Calu3 (cell line): ENCODE data around the gene APEH. TPM values are rescaled to one million over a fixed set of nuclear protein-coding genes. Genes with fewer than 3 reads are reported as not detected.

ENCODE experiments used
- BruUV-seq: library from RNA; stranded (reverse); fragments of 400-500 nt; replicated peaks from 2 replicates; lab custom pipeline; 2021; lab: Mats Ljungman, UMichigan
- CTCF ChIA-PET: fragments of 300-600 bp; sonication (Branson Sonifier 250); formaldehyde crosslinking; loops from one replicate; lab custom pipeline; 2022; ENCODE audit warnings: antibody characterized with exemption; lab: Charles Lee
- DNase-seq: peaks from one replicate; pipeline ENCODE4 v3.0.0; 2022
- H3K27ac Mint-ChIP-seq: one replicate; pipeline ENCODE4 v1.8.0; 2022; ENCODE audit warnings: mixed read lengths; ENCODE audit not compliant: unreplicated experiment
- H3K27me3 Mint-ChIP-seq: one replicate; pipeline ENCODE4 v1.8.0; 2022; ENCODE audit warnings: mixed read lengths; ENCODE audit not compliant: unreplicated experiment
- H3K36me3 Mint-ChIP-seq: one replicate; pipeline ENCODE4 v1.8.0; 2022; ENCODE audit warnings: mild to moderate bottlenecking, moderate library complexity, mixed read lengths; ENCODE audit not compliant: insufficient read depth, unreplicated experiment
- H3K4me1 Mint-ChIP-seq: one replicate; pipeline ENCODE4 v1.8.0; 2022; ENCODE audit warnings: mild to moderate bottlenecking, low read depth, mixed read lengths; ENCODE audit not compliant: unreplicated experiment
- H3K4me3 Mint-ChIP-seq: one replicate; pipeline ENCODE4 v1.8.0; 2022; ENCODE audit warnings: mild to moderate bottlenecking, low read depth, moderate library complexity, mixed read lengths; ENCODE audit not compliant: unreplicated experiment
- H3K9me3 Mint-ChIP-seq: one replicate; pipeline ENCODE4 v1.8.0; 2022; ENCODE audit warnings: low read depth, mixed read lengths; ENCODE audit not compliant: unreplicated experiment
- intact Hi-C: fragments of 100-400 bp; cut with micrococcal nuclease; formaldehyde crosslinking; loops from one replicate; pipeline ENCODE4 v1.10.0; 2022; ENCODE audit not compliant: unreplicated experiment
- total RNA-seq: library from RNA; stranded (reverse); gene quantifications from 2 replicates; pipeline ENCODE4 v1.2.3, GENCODE V29; 2022
- TF ChIP-seq, protein P1 (sequence below): fragments of 200-600 bp; IDR thresholded peaks from one replicate; pipeline ENCODE4 v1.8.0; 2022; ENCODE audit warnings: antibody characterized with exemption; ENCODE audit not compliant: unreplicated experiment

APEH gene
- total RNA-seq, 1 experiment from 2014 or later: 187 TPM

DNA sequence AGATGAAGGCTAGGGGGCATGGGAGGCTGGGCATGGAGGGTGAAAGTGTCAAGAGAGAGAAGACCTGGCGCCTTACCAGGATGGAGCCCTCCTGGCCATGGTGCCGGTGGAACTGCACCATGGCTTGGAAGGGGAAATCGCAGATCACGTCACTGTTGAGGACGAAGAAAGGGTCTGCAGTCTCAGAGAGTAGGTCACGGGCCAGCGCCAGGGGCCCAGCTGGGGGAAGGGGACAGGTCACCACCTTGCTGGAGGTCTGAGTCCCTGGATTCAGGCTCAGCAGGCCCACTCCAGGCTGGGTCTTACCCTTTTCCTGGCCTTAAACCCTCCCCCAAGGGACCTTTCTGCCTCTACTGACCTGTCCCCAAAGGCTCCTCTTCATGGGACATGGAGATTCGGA, 48.7 kb downstream of the APEH start:
- CTCF ChIA-PET: interaction anchor here (1.4 kb wide), 1 partner anchor 22 kb away, joined by 4 read pairs; no protein-coding TSS in a partner anchor
- BruUV-seq: no TSS peak

DNA sequence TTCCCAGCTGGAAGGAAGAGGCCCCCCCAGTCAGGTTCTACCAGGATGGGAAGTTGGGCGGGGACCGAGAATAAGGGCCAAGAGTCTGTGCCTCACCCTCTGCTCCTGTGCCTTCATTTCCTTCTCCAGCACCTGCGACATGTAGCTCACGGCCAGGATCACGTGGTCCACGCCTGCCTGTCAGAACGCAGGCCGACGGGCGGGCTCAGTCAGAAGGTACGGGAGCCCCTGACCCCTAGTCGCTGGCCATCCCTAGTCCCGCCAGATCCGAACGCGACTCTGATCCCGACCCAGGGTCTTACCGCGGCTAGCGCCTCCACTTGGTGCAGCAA, 49.1 kb downstream of the APEH start:
- CTCF ChIA-PET: interaction anchor here (1.4 kb wide), 1 partner anchor 22 kb away, joined by 4 read pairs; no protein-coding TSS in a partner anchor
- Mint-ChIP-seq H3K36me3 (peaks cover 72% of the 10 kb centered on the region), H3K27me3 (no peaks in the 10 kb centered on the region), H3K4me3 (peak overlapping the region; percentile 86), H3K9me3 (peaks cover 2% of the 10 kb centered on the region), H3K27ac (peak overlapping the region; percentile 93), H3K4me1 (peaks cover 18% of the 10 kb centered on the region)
- TF ChIP-seq, protein P1, sequence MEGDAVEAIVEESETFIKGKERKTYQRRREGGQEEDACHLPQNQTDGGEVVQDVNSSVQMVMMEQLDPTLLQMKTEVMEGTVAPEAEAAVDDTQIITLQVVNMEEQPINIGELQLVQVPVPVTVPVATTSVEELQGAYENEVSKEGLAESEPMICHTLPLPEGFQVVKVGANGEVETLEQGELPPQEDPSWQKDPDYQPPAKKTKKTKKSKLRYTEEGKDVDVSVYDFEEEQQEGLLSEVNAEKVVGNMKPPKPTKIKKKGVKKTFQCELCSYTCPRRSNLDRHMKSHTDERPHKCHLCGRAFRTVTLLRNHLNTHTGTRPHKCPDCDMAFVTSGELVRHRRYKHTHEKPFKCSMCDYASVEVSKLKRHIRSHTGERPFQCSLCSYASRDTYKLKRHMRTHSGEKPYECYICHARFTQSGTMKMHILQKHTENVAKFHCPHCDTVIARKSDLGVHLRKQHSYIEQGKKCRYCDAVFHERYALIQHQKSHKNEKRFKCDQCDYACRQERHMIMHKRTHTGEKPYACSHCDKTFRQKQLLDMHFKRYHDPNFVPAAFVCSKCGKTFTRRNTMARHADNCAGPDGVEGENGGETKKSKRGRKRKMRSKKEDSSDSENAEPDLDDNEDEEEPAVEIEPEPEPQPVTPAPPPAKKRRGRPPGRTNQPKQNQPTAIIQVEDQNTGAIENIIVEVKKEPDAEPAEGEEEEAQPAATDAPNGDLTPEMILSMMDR: no peak
- intact Hi-C loops: no loop called here
- peak; percentile 69 for DNase-seq
- TSS peak; percentile 60 for BruUV-seq

More for the DNA sequence above, 48.7 kb downstream of the APEH start:
- H3K36me3 Mint-ChIP-seq: peaks cover 76% of the 10 kb centered on the region
- DNase-seq: no peak
- H3K27me3 Mint-ChIP-seq: no peaks in the 10 kb centered on the region
- TF ChIP-seq, protein P1: no peak
- peak overlapping the region; percentile 86 for H3K4me3 Mint-ChIP-seq
- H3K9me3 Mint-ChIP-seq: peaks cover 2% of the 10 kb centered on the region
- H3K4me1 Mint-ChIP-seq: peaks cover 18% of the 10 kb centered on the region
- intact Hi-C loops: no loop called here
- peak overlapping the region; percentile 93 for H3K27ac Mint-ChIP-seq

DNA sequence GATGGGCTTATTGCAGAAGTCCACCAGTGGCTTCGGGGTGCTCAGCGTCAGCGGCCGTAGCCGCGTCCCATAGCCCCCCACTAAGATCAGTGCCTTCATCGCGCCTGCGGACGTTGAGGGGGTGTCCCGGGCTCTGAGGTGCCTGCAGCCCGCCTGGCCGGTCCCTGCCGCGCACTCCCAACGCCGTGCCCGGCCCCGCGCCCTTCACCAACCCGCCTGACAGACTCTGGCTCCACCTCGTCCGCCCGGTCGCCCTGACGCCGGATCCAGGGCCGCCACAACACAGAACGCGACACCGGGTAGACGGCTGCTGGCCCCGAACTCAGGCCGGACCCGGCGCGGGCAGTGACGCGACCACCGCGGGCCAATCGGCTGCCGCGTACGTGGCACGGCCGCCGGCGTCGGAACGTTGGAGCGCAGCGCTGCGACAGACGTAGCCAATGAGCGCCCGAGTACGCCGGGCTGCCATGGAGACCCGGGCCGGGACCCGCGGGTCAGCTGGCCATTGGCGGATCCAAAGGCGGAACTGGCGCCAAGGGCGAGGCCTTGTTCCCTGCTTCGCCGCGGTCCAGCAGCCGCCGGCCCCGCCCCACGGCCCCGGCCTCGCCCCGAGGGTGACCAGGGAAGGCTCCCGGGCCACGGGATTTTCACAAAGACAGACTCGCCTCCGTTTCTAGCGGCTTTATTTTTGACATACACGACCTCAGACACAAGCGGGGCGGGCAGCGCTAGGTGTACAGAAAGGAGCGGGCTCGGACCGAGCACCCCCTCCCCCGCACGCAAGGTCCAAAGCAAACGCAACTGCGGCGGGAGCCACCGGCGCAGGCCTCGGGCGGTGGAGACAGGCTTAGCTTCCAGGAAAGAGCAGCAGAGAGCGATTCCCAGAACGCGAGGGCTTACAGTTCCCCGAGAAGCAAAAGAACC, 49.7 kb downstream of the APEH start, which contains the start of gene GMPPB:
GMPPB (minus strand) TSS at position 324 of the 924 bp plus-strand sequence; CDS start at position 99, 225 bp downstream.
- Mint-ChIP-seq H3K36me3 (peaks cover 66% of the 10 kb centered on the region), H3K4me1 (peaks cover 12% of the 10 kb centered on the region), H3K9me3 (no peaks in the 10 kb centered on the region), H3K27ac (peak within 1 kb of the TSS; percentile 93), H3K4me3 (peak within 1 kb of the TSS; percentile 86), H3K27me3 (no peaks in the 10 kb centered on the region)
- CTCF ChIA-PET: interaction anchor here (0.6 to 1.4 kb wide), 2 partner anchors 23 to 704 kb away, joined by 4 to 5 read pairs; no protein-coding TSS in a partner anchor
- TF ChIP-seq, protein P1: no peak
- peak; percentile 97 for DNase-seq
- intact Hi-C loops: no loop called here
- BruUV-seq: TSS peak; percentile 87

DNA sequence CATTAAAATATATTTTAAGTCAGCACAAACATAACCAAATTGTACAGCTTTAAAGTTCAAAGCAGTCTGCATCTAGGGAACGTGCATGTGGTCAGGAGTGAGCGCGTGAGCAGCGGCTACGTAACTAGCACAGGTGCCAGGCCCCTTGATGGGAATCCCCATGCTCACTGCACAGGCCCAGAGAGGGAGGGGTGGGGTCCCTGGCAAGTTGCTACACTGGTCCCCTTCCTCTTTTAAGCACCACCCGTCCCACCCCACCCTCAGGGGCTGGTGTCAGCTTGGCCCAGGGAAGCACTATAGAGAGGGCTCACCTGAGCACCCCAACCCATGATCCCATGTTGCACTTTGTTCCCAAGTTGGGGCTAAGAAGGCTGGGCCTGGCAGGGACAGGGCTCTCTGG, 50.4 kb downstream of the APEH start:
- H3K27me3 Mint-ChIP-seq: no peaks in the 10 kb centered on the region
- H3K9me3 Mint-ChIP-seq: no peaks in the 10 kb centered on the region
- peak overlapping the region; percentile 86 for H3K4me3 Mint-ChIP-seq
- intact Hi-C loops: no loop called here
- CTCF ChIA-PET: interaction anchor here (0.6 kb wide), 1 partner anchor 705 kb away, joined by 5 read pairs; no protein-coding TSS in a partner anchor
- DNase-seq: no peak
- no TSS peak for BruUV-seq
- TF ChIP-seq, protein P1: no peak
- peaks cover 8% of the 10 kb centered on the region for H3K4me1 Mint-ChIP-seq
- peak overlapping the region; percentile 93 for H3K27ac Mint-ChIP-seq
- H3K36me3 Mint-ChIP-seq: peaks cover 61% of the 10 kb centered on the region
